Measurements from ENCODE around the gene C13orf46.

Gene C13orf46

GRCh38 chr13:113936166-113936965 is 37.5 kb downstream of the C13orf46 start:
- DNase-seq = no peak

- peak; percentile 17 for DNase-seq
Observed at GRCh38 chr13:113935001-113935844, 38.7 kb downstream of the C13orf46 start.

GRCh38 chr13:113934576-113934975 is 39.3 kb downstream of the C13orf46 start:
- DNase-seq = no peak

GRCh38 chr13:113933901-113934300 is 40.0 kb downstream of the C13orf46 start:
- DNase-seq = no peak

GRCh38 chr13:113931841-113932459 is 41.9 kb downstream of the C13orf46 start:
- DNase-seq = no peak

- no peak for DNase-seq
Observed at GRCh38 chr13:113930671-113931637, 42.9 kb downstream of the C13orf46 start.

GRCh38 chr13:113929628-113930615 is 44.0 kb downstream of the C13orf46 start:
- no peak for DNase-seq

- DNase-seq = no peak
Observed at GRCh38 chr13:113928685-113929627, 44.9 kb downstream of the C13orf46 start.

- DNase-seq = no peak
Observed at GRCh38 chr13:113927661-113928581, 46.0 kb downstream of the C13orf46 start.

- DNase-seq = no peak
Observed at GRCh38 chr13:113926951-113927660, 46.8 kb downstream of the C13orf46 start.

- DNase-seq = no peak
Observed at GRCh38 chr13:113926301-113926761, 47.5 kb downstream of the C13orf46 start.

- DNase-seq = no peak
Observed at GRCh38 chr13:113924184-113924901, 49.5 kb downstream of the C13orf46 start.

- DNase-seq = no peak
Observed at GRCh38 chr13:113923376-113924063, 50.4 kb downstream of the C13orf46 start.

- DNase-seq = no peak
Observed at GRCh38 chr13:113922412-113923118, 51.3 kb downstream of the C13orf46 start.

- DNase-seq = no peak
Observed at GRCh38 chr13:113921763-113922162, 52.1 kb downstream of the C13orf46 start.
